ENCODE measurements around the gene LAMTOR2. TPM values are rescaled to one million over a fixed set of nuclear protein-coding genes. Genes with fewer than 3 reads are reported as not detected.

Gene LAMTOR2
- total RNA-seq, 1 donor from 2014 or later: 60.1 TPM

GRCh38 chr1:156077430-156077760 lies 22.8 kb downstream of the LAMTOR2 start:
- Histone ChIP-seq H3K27ac (ENCODE audit: low read depth, low read length) (no peak overlapping the region), H3K4me1 (ENCODE audit: insufficient read depth, low read length) (peaks cover 28% of the 10 kb centered on the region), H3K9me3 (ENCODE audit: insufficient read depth, low read depth, low read length) (no peaks in the 10 kb centered on the region), H3K9ac (ENCODE audit: low read length) (no peak overlapping the region), H3K4me3 (ENCODE audit: insufficient read depth, low read depth, low read length) (no peak overlapping the region), H3K79me2 (ENCODE audit: insufficient read depth, low read length) (peaks cover 74% of the 10 kb centered on the region), H4K20me1 (ENCODE audit: insufficient read depth, low read length) (peaks cover 82% of the 10 kb centered on the region), H2AFZ (ENCODE audit: low read depth, low read length) (no peak overlapping the region), H3K4me2 (ENCODE audit: low read length) (peak overlapping the region; percentile 94), H3K36me3 (ENCODE audit: insufficient read depth, low read length) (peaks cover 7% of the 10 kb centered on the region), H3K27me3 (ENCODE audit: insufficient read depth, low read length) (no peaks in the 10 kb centered on the region)
- no peak overlapping the region for H3K27ac Mint-ChIP-seq (ENCODE audit: unreplicated experiment)
- H3K4me1 Mint-ChIP-seq (ENCODE audit: low read depth, unreplicated experiment): peaks cover 44% of the 10 kb centered on the region
- no peak overlapping the region for H3K4me3 Mint-ChIP-seq (ENCODE audit: unreplicated experiment)
- no peak for TF ChIP-seq CTCF (IDR thresholded peaks at IDR 0.05; ENCODE audit: insufficient read depth, low read depth, low read length)
- H3K9me3 Mint-ChIP-seq (ENCODE audit: unreplicated experiment): no peaks in the 10 kb centered on the region
- no peaks in the 10 kb centered on the region for H3K27me3 Mint-ChIP-seq (ENCODE audit: low read depth, unreplicated experiment)
- H3K36me3 Mint-ChIP-seq (ENCODE audit: low read depth, unreplicated experiment): peaks cover 20% of the 10 kb centered on the region
- DNase-seq (ENCODE audit: low read depth) (no peak), FAIRE-seq (no peak)

GRCh38 chr1:156078728-156079127 lies 24.1 kb downstream of the LAMTOR2 start:
- H3K27ac Mint-ChIP-seq (ENCODE audit: unreplicated experiment): no peak overlapping the region
- H3K27me3 Mint-ChIP-seq (ENCODE audit: low read depth, unreplicated experiment): no peaks in the 10 kb centered on the region
- peaks cover 2% of the 10 kb centered on the region for H3K36me3 ChIP-seq (ENCODE audit: insufficient read depth, low read length)
- peak overlapping the region; percentile 76 for H3K4me3 Mint-ChIP-seq (ENCODE audit: unreplicated experiment)
- no peaks in the 10 kb centered on the region for H3K9me3 ChIP-seq (ENCODE audit: insufficient read depth, low read depth, low read length)
- peaks cover 73% of the 10 kb centered on the region for H4K20me1 ChIP-seq (ENCODE audit: insufficient read depth, low read length)
- no peak overlapping the region for H2AFZ ChIP-seq (ENCODE audit: low read depth, low read length)
- H3K27me3 ChIP-seq (ENCODE audit: insufficient read depth, low read length): no peaks in the 10 kb centered on the region
- H3K27ac ChIP-seq (ENCODE audit: low read depth, low read length): no peak overlapping the region
- peaks cover 18% of the 10 kb centered on the region for H3K36me3 Mint-ChIP-seq (ENCODE audit: low read depth, unreplicated experiment)
- FAIRE-seq: no peak
- H3K9ac ChIP-seq (ENCODE audit: low read length): peak overlapping the region; percentile 52
- no peak for DNase-seq (ENCODE audit: low read depth)
- H3K4me3 ChIP-seq (ENCODE audit: insufficient read depth, low read depth, low read length): no peak overlapping the region
- H3K4me2 ChIP-seq (ENCODE audit: low read length): peak overlapping the region; percentile 94
- H3K9me3 Mint-ChIP-seq (ENCODE audit: unreplicated experiment): no peaks in the 10 kb centered on the region
- H3K4me1 ChIP-seq (ENCODE audit: insufficient read depth, low read length): peaks cover 30% of the 10 kb centered on the region
- no peak for TF ChIP-seq EZH2 (IDR thresholded peaks at IDR 0.05; ENCODE audit: insufficient read depth, low read length)
- no peak for TF ChIP-seq CTCF (IDR thresholded peaks at IDR 0.05; ENCODE audit: insufficient read depth, low read depth, low read length)
- peaks cover 85% of the 10 kb centered on the region for H3K79me2 ChIP-seq (ENCODE audit: insufficient read depth, low read length)
- peaks cover 38% of the 10 kb centered on the region for H3K4me1 Mint-ChIP-seq (ENCODE audit: low read depth, unreplicated experiment)

GRCh38 chr1:156079762-156080161 lies 25.2 kb downstream of the LAMTOR2 start:
- H3K27ac ChIP-seq (ENCODE audit: low read depth, low read length): no peak overlapping the region
- FAIRE-seq (no peak), DNase-seq (ENCODE audit: low read depth) (no peak)
- peak overlapping the region; percentile 94 for H3K9ac ChIP-seq (ENCODE audit: low read length)
- Mint-ChIP-seq H3K9me3 (ENCODE audit: unreplicated experiment) (no peaks in the 10 kb centered on the region), H3K27ac (ENCODE audit: unreplicated experiment) (peak overlapping the region; percentile 34), H3K4me1 (ENCODE audit: low read depth, unreplicated experiment) (peaks cover 40% of the 10 kb centered on the region), H3K4me3 (ENCODE audit: unreplicated experiment) (peak overlapping the region; percentile 97), H3K27me3 (ENCODE audit: low read depth, unreplicated experiment) (no peaks in the 10 kb centered on the region), H3K36me3 (ENCODE audit: low read depth, unreplicated experiment) (peaks cover 18% of the 10 kb centered on the region)
- H3K4me3 ChIP-seq (ENCODE audit: insufficient read depth, low read depth, low read length): peak overlapping the region; percentile 91
- peaks cover 75% of the 10 kb centered on the region for H4K20me1 ChIP-seq (ENCODE audit: insufficient read depth, low read length)
- no peak for TF ChIP-seq EZH2 (IDR thresholded peaks at IDR 0.05; ENCODE audit: insufficient read depth, low read length)
- no peak for TF ChIP-seq CTCF (IDR thresholded peaks at IDR 0.05; ENCODE audit: insufficient read depth, low read depth, low read length)
- peaks cover 2% of the 10 kb centered on the region for H3K36me3 ChIP-seq (ENCODE audit: insufficient read depth, low read length)
- no peaks in the 10 kb centered on the region for H3K9me3 ChIP-seq (ENCODE audit: insufficient read depth, low read depth, low read length)
- peaks cover 37% of the 10 kb centered on the region for H3K4me1 ChIP-seq (ENCODE audit: insufficient read depth, low read length)
- no peaks in the 10 kb centered on the region for H3K27me3 ChIP-seq (ENCODE audit: insufficient read depth, low read length)
- peaks cover 93% of the 10 kb centered on the region for H3K79me2 ChIP-seq (ENCODE audit: insufficient read depth, low read length)
- peak overlapping the region; percentile 94 for H3K4me2 ChIP-seq (ENCODE audit: low read length)
- H2AFZ ChIP-seq (ENCODE audit: low read depth, low read length): no peak overlapping the region
